Measurements from ENCODE around the gene SCNN1B.
A peak's percentile ranks its signal among the peaks of the same experiment; 100 is the strongest.

Gene SCNN1B

GRCh38 chr16:23408242-23408822 lies 106.2 kb downstream of the SCNN1B start:
- no peak for DNase-seq (ENCODE audit: low spot score)

GRCh38 chr16:23408823-23409298 lies 106.8 kb downstream of the SCNN1B start:
- DNase-seq (ENCODE audit: low spot score), result peak; percentile 88

DNA sequence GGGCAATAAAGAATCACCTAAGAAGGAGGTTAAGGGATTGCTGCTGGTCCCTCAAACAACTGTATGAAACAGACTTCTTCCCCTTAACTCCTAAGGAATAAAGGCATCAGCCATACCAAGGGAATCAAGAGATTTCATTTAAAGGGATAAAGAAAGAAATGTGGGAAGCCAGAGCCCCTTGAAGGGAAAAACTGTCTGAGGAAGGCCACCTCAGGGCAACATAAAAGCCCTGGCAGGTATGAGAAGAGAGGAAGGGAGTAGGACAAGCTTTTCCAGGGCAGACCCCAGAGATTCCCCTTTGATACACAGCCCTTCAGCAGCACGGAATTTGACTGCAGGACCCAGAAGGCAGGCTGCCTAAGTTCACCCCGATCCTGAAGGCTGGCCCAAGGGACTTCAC lies 107.4 kb downstream of the SCNN1B start:
- DNase-seq (ENCODE audit: low spot score), result no peak

DNA sequence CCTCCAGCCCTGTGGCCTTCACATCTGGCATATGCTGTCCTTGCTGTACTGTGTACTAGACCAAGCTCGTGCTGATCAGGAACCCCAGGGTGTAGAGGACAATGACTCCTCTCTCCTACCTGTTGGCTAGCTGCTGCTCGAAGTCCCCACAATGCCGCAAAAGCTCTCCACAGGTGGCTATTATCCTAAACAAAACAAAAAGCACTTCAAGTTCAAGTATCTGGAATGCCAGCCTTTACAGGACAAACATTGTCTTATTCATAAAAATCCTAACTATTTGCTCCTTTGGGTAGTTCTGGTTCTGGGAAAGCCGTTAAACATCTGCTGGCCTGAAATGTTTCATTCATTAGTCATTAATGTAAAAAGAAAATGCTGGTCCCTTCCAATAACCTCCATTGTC lies 108.1 kb downstream of the SCNN1B start:
- DNase-seq (ENCODE audit: low spot score), result peak; percentile 45

DNA sequence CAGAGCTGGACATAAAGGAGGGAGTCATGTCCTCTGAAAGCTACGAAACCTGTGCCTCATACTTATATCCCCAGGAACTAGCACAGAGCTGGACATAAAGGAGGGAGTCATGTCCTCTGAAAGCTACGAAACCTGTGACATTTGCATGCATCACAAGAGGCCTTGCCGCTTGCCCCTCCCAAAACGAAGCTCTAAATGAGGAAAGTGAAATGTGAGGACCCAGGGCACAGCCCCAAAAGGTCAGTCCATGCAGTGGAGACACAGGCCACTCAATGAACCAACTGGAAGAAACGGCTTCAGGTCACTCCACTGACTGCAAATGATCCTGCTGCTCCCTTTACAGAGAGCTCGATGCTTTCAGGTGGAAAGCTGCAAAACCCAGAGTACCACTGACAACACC lies 112.6 kb downstream of the SCNN1B start:
- DNase-seq (ENCODE audit: low spot score), result no peak

DNA sequence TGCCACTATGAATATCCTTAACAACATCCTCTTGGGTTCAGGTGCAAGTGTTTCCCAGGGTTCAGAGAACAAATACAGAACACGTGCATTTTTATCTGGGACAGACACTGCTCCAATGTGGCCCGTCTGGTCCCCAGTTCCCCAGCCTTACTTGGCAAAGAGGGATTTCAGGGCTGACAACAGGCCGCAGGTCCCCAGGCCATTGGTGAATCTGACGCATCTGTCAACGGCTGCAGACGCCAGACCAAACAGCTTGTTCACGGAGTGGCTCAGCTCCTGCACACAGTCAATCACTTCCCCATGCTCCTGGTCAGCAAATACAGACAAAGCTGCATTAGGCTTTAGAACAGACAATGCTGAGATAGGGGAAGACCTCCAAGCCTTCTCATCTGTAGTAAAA lies 114.7 kb downstream of the SCNN1B start:
- DNase-seq (ENCODE audit: low spot score), result no peak

DNA sequence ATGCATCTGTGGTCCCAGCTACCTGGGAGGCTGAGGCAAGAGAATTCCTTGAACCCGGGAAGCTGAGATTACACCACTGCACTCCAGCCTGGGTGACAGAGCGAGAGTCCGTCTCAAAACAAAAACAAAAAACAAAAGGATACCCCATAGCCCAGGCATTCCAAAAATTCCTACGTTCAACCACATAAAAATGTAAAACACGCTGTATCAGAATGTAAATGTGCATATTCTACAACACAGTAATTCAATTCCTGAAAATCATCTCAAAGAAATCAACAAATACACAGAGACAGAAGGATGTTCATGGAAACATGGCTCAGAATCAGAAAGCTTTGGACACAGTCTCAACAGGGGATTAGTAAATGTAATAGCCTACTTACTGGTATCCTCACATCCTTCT lies 117.9 kb downstream of the SCNN1B start:
- no peak for DNase-seq (ENCODE audit: low spot score)

DNA sequence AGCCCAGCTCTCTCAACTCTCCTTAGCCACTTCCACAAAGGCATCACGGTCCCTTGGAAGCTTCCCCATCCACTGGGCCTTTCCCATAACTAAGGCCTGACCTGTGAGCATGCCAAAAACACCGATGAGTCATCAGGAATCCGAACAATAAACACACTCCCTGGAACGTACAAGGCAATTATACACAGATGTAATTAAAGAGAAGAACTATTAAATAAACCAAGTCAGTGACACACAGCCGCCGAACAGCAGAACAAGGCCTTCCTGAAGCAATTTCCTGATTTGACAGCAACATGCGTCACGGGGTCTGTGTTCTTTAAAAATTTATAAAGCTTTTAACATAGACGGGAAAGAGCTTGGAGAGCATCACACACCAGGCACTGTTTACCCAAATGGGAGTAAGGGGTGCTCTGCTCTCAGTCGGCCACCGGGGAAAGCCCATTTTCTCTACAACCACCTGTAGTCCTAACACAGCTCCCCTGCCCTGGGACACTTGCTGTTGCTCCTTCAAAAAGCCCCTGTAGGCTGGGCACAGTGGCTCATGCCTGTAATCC lies 121.5 kb downstream of the SCNN1B start:
- DNase-seq (ENCODE audit: low spot score), result peak; percentile 84

GRCh38 chr16:23424292-23424958 lies 122.3 kb downstream of the SCNN1B start:
- DNase-seq (ENCODE audit: low spot score), result no peak

DNA sequence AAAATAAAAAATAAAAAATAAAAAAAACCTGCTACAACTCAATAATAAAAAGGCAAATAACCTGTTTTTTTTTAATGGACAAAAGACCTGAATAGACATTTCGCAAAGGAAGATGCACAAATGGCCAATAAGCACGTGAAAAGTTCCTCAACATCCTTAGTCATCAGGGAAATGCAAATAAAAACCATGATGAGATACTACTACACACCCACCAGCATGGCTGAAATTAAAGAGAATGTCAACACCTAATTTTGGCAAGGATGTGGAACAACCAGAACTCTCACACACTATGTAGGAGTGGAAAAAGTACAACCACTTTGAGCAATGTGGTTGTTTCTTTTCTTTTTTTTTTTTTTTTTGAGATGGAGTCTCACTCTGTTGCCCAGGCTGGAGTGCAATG lies 126.2 kb downstream of the SCNN1B start:
- DNase-seq (ENCODE audit: low spot score), result no peak

Data from AG08396 (cell line).